NT2/D1 (cell line): Measurements from ENCODE around the gene KDM6B.

Experiments used
- SUZ12 ChIP-seq: IDR thresholded peaks from 2 replicates; pipeline ENCODE4 v1.6.1; 2011; ENCODE audit not compliant: insufficient read length, insufficient read depth; ENCODE audit errors: extremely low read depth
- YY1 ChIP-seq: IDR thresholded peaks from 2 replicates; pipeline ENCODE4 v1.6.1; 2011; ENCODE audit not compliant: insufficient read length, insufficient read depth

- TF ChIP-seq YY1: no peak
- TF ChIP-seq SUZ12: no peak
Observed at GRCh38 chr17:7881276-7882054, 47.4 kb downstream of the KDM6B start.
